Lower leg skin (tissue), 3 donors: ENCODE measurements around the gene MICU1.

ENCODE experiments used
- POLR2A ChIP-seq, 2 donors: fragments of 450-650 bp; IDR thresholded peaks; one replicate each; pipeline ENCODE4 v1.6.1; 2016 to 2017; ENCODE audit warnings: antibody characterized with exemption in 2 of 2, mild to moderate bottlenecking in 1 of 2, moderate library complexity in 1 of 2
- TF ChIP-seq, protein P1 (sequence below), 3 donors: fragments of 450-650 bp; IDR thresholded peaks; one replicate each; pipeline ENCODE4 v1.5.1; 2016; ENCODE audit warnings: antibody characterized with exemption in 3 of 3, mild to moderate bottlenecking in 3 of 3, moderate library complexity in 2 of 3

DNA sequence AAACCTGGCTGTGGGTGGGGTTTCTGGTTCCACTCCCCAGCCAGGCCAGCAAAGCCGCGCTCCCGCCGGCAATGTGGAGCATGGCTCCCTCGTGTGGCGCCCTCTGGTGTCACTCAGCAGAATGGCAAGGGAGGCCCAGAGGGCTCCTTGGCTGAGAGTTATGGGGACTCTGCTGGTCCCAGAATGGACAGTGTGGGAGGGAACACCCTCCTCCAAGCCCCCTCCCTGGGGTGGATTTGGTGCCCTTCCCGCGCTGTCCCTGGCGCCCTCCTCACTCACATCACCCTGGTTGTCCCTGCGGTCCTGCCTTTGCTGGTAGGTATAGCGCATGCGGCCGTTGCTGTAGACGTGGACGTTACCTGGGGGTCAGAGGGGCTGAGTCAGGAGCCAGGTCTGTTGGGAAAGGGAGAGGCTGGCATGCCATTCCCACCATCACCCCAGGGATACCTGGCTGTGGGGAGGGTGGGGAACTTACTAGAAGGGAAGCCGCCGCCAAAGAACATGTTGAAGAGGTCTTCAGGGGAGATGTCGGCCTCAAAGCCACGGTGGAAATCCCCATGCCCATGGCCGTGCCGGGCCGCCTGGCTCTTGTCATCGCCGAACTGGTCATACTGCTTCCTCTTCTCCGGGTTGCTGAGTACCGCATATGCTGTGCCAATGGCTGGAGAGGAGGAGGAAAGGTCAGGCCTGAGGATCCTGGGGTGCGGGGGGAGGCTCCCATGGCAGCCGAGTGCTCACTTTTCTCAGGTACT, 285.2 kb downstream of the MICU1 start:
- TF ChIP-seq, protein P1, sequence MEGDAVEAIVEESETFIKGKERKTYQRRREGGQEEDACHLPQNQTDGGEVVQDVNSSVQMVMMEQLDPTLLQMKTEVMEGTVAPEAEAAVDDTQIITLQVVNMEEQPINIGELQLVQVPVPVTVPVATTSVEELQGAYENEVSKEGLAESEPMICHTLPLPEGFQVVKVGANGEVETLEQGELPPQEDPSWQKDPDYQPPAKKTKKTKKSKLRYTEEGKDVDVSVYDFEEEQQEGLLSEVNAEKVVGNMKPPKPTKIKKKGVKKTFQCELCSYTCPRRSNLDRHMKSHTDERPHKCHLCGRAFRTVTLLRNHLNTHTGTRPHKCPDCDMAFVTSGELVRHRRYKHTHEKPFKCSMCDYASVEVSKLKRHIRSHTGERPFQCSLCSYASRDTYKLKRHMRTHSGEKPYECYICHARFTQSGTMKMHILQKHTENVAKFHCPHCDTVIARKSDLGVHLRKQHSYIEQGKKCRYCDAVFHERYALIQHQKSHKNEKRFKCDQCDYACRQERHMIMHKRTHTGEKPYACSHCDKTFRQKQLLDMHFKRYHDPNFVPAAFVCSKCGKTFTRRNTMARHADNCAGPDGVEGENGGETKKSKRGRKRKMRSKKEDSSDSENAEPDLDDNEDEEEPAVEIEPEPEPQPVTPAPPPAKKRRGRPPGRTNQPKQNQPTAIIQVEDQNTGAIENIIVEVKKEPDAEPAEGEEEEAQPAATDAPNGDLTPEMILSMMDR (IDR thresholded peaks at IDR 0.05): peak in 1 of 3 donors; percentile 81
- no peak for TF ChIP-seq POLR2A (IDR thresholded peaks at IDR 0.05)
